ENCODE results near the gene OCA2.

Gene OCA2

DNA sequence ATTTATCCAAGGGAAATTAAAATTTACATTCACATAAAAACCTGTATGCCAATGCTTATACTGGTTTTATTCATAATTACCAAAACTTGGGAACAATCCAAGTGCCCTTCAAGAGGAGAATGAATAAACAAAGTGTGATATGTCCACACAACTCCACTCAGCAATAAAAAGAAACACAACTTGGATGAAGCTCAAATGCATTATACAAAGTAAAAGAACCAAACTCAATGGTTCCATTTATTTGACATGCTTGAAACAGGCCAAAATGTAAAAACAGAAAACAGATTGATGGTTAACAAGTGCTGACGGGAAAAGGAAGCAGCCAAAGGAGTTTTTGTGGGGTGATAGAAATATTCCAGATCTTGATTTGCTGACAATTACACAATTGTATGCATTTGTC lies 23.5 kb downstream of the OCA2 start:
- DNase-seq: no peak

DNA sequence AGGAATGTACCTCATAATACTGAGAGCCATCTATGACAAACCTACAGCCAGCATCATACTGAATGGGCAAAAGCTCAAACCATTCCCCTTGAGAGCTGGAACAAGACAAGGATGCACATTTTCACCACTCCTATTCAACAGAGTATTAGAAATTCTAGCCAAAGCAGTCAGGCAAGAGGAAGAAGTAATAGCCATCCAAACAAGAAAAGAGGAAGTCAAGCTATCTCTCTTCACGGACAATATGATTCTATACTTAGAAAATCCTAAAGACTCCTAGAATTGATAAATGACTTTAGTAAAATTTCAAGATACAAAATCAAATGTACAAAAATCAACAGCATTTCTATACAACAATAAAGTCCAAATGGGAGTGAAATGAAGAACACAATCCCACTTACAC lies 30.2 kb downstream of the OCA2 start:
- DNase-seq: no peak

DNA sequence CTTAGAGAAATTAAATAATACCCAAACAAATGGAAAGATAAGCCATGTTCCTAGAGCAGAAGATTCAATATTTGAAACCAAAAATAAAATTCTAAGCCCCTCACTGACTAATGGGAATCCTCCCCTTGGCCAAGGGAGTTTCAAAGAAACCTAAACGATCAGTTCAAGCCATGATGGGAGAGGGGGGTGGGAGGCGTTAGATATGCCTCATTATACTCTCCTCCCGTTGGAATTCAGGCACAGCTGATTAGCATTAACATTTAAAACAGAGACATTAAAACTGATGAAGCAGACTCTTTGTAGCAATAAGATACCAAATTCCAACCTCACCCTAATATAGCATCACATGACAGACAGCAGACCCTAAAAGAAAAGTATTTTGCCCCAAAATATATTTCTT lies 32.9 kb downstream of the OCA2 start:
- DNase-seq: no peak

DNA sequence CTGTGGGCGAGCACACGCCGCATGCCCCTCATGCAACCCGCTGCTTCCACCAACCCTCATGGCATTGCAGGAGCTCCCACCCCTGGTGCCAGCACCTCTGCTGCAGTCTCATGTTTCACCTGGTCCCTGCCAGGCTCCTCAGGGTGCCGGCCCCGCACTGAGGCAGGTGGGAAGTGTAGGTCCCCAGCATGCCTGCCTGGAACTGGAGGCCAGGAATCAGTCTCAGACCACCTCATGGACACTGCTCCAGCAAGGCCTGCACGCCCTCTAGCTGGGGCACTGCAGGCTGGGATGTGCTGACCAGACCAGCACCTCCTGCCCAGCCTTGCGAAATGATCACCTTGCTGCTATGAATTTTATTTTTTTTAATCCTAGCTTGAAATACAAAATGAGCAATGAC lies 39.1 kb downstream of the OCA2 start:
- no peak for DNase-seq

DNA sequence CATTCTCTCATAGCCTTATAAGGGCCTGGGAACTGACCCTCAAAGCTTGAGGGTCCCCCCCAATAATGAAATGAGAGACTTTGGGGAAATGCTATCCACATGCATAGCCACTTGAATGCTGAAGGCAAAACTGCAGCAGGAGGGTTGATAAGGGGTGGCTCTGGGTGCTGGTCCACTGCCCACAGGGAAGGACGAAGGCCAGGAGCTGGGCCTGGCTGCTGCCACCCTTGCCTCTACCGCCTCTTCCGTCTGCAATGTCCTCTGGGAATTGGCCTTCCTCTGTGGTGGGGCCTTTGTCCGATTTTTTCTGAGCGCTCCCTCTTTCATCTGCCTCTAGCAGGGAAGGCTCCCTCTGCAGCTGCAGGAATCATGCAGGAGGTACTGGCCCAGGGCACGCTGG lies 41.0 kb downstream of the OCA2 start:
- no peak for DNase-seq

DNA sequence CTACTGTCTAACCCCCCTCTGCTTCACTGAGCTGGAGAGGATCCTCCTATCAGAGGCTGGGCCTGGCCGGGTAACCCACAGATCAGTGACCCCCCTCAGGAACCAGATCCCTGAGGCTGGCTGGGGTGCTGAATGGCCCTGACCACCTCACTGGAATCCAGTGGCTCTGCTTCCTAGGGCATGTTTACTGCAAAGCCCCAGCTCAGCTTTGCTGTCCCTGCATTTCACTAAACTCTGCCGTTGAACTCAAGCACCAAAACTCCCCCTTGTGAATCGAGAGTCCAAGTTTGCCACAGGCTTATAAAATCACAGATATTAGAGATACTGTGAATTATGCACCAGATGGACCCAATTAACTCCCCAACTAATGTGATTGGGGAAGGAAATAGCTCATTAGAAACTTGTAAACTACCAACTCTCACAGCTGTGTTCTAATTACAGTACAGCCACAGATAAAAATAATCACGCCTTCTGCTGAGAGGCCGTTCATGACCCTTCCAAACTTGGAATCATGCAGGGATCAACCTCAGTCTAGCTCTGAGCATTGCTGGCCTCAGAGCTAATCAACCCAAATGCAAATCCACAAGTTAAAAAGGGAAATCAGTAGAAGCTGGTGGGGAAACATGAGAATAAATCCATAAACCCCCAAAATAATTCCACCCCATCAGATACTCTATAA lies 47.0 kb downstream of the OCA2 start:
- no peak for DNase-seq

DNA sequence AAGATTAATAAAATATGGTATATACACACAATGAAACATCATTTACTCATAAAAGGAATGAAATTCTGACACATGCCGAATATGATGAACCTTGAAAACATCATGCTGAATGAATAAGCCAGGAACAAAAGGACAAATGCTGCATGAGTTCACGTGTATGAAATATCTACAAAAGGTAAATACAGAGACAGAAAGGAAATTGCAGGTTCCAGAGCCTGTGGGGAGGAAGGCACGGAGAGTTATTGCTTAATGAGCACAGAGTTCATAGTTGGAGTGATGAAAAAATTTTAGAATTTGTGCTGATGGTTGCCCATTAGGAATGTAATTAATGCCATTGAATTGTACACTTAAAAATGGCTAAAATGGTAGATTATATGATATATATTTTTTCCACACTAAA lies 49.5 kb downstream of the OCA2 start:
- no peak for DNase-seq

DNA sequence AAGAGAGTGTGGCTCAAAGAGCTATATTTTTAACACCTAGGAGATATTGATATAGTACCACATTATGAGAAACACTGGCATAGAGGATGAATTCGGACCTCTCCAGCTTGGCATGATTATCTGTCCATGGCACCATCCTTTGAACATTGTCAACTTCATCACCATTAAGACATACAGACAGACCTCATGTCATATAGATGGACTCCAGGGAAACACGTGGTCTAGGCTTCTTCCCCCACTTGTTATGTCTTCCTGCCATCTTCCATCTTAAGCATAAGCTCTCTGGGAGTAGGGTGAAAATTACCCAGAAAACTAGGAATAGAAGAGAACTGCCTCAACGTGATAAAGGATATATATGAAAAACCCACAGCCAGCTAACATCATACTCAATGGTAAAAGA lies 51.8 kb downstream of the OCA2 start:
- no peak for DNase-seq

DNA sequence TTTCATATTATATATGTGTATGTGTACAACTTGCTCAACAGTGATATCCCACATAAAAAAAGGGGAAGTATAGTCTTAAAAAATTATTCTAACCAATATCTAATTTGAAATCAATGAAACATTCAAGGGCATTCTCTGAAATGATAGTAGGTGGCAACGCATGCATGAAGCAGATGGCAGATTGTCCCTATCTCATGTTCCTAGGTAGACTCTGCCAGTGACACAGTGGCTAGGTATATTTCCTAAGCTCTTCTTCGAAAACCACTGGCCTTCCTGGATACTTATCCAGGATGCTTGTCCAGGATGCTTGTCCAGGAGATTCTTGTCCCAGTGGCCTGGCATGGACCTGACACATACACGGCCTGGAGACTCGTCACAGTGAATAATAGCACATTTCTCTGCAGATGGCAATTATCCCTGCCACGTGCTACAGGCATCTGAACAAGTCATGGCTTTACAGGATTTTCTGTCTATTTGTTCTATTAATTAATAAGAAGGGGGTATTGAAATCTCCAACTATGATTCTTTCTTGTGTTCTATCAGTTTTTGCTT lies 54.9 kb downstream of the OCA2 start:
- no peak for DNase-seq

DNA sequence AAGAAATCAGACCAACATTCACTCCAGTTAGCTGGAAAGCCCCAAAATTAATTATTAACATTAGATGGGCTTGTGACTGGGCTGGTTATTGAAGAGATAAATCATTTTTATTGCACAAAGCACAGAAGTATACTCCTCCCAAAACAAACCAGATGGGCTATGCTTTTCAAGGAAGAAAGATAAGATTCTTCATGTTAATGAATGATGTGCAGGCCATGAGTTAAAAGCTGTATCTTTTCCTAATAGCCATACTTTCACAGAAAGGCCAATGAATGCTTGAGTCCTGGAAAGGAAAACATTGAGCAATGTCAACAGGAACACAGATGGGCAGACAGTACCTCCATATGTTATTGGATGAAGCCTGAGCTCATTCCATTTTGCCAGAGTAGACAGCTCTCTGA lies 55.4 kb downstream of the OCA2 start:
- no peak for DNase-seq

DNA sequence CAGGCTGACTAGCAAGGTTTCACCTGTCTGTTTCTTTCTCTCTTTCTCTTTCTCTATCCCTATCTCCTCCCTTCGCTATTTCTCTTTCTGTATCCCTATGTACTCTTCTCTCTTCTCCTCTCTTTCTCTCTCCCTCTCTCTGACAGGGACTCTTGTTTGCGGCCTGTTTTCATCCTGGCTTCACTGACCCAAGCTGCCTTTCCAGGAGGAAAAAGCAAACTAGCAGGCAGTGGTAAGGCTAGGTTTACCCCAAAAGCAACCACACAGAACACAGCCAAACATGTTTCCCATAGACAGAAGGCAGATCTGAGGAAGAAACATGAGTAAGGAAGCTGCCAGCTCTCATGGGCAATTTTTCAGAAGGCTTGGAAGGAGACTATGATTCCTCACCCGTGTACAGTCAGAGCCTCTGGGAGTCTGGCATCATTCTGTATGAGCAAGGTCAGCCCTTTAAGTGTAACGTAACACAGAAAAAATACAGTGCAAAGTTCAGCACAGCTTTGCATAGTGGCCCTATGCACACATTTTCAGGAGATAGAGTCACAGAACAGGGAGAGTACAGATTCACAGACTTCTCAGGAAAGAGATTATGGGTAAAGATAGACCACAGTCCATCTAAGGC lies 61.0 kb downstream of the OCA2 start:
- DNase-seq: no peak

DNA sequence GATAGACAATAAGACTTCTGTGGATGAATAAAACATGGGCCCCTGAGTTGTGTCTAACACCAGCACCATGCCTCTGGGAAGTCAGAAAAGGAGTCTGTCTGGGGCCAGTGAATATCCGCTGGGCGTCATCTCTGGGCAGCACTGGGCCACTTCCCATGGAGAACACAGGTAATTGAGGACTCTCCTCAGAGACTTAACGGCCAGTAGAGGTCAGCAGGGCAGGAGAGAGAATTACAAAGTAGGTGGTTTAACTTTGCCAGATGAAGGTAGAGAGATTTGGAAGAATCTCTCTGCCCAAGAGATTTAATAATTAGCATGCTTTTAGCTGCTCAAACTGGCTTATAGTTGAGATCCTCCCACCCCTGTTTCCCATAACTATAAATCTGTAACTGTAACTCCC lies 65.7 kb downstream of the OCA2 start:
- no peak for DNase-seq

DNA sequence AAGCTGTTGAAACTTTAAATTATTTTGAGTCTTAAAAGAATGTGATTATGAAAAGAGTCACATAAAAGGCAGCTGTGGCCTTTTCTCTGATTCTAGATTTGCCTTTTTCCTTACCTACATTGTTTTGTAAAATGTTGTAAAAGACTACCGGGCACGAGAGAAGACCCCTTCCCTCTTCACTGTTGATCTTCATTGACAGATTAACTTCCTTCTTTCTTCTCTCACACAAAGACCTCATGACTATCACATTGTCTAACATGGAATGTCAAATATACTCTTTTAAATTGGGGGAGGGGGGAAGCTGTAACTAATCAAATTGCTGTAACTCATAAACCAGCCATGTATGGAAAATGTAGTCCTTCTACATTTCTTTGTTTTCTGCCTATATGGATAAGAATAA lies 68.3 kb downstream of the OCA2 start:
- no peak for DNase-seq

DNA sequence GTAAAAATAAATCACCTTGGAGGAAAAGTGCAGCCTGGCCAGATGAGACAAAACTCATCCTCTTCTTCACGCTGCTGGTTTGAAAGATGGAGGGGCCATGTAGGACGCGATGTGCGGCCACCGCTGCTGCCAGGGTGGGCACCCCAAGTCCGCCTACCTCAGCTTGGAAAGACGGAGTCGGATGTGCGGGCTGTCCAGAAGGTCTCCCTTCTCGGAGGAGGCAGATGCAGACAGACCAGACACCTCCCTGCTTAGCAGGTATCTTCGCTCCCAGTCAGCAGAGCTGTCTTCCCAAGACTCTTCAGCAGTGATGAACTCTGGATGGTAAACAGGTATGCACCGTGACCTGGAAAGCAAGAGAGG lies 71.4 kb downstream of the OCA2 start:
- no peak for DNase-seq

DNA sequence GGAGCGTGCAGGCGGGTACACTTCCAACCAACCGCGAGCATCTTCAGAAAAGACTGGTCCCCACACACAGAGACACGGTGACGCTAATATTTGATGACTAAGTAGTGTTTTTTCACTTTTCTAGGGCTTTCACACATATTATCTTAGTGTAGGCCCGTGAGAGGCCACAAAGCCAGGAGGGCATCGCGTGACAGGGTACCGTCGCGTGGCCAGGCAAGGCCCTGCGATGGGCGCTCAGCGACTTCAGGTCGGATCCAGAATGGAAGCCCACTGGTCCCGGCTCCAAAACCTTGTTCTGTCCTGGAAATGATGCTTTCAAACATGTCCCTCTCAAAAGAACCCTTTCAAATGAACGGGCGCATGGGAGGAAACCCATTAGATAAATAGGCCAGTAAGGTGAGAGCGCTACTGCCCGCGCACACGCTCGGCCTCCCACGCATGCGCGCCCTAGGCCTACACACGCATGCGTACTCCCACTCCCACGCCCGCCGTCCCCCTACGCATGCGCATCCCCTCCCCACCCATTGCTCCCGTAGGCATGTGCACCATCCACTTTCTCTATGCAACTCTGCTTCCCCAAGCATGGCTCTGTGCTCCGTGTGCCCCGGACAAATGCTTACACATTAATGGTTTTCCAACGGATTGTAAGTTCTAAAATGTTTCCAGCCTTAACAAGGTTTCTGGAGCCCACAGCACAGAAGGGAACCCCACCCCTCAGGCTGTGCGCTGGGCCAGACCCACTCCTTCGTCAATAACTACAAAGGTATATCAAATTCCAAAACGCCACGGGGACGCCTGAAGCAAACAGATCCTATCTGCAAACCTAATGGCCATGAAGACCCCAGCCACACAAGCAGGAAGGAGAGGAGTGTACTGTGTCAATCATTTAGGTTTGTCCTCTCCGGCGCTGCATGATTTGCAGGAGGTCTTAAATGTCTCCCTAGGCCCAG lies 72.1 kb downstream of the OCA2 start:
- DNase-seq: no peak

DNA sequence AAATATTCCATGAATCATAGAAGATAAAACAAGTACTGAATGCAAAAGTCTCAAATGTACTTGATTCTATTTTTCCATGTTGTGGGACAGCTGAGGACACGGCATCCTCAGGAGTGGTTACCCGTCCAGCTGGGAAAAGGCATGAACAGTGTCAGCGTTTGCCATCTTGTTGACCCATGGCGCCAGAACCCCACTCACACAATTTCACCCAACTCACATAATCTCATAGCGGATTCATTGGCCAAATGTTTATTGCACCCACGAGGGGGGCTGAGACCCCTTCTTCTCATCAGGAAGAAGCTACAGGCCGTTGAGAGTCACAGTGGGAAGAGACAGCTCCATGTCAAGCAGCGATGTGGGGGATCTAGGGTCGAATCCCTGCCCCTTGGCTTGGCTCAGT lies 72.9 kb downstream of the OCA2 start:
- no peak for DNase-seq

DNA sequence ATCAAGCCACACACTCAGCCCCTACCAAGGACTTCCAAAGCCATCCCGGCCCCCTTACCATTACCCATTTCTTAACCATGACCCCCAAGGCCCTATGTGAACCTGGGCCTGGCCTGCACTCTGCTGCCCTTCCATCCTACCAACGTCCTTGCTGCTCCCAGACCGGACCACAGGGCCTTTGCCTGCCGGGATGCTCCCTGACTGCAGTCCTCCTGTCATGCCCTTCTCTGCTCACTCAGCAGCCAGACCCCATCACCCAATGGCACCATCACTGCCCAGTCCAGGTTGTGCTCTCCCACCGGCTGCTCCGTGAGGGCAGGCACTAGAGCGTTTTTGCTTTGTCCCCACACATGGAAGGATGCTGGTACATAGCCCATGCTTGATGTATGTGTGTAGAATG lies 73.7 kb downstream of the OCA2 start:
- DNase-seq: no peak

DNA sequence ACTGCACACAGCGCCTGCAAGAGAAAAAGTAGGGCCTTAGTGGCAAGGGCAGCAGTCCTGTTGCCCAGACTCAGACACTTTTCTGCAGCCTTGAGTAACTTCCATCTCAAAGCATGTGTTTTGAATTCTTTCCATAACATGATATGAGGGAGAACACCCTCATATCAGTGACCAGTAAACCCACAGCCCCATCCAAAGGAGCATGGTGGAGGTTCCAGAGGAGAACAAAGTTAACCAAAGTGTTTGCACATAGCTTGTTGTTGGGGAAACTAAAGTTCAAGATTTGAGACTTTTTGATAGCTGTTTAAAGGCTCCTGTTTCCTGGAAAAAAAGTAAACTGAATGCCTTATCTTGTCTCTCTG lies 74.2 kb downstream of the OCA2 start:
- DNase-seq: no peak

DNA sequence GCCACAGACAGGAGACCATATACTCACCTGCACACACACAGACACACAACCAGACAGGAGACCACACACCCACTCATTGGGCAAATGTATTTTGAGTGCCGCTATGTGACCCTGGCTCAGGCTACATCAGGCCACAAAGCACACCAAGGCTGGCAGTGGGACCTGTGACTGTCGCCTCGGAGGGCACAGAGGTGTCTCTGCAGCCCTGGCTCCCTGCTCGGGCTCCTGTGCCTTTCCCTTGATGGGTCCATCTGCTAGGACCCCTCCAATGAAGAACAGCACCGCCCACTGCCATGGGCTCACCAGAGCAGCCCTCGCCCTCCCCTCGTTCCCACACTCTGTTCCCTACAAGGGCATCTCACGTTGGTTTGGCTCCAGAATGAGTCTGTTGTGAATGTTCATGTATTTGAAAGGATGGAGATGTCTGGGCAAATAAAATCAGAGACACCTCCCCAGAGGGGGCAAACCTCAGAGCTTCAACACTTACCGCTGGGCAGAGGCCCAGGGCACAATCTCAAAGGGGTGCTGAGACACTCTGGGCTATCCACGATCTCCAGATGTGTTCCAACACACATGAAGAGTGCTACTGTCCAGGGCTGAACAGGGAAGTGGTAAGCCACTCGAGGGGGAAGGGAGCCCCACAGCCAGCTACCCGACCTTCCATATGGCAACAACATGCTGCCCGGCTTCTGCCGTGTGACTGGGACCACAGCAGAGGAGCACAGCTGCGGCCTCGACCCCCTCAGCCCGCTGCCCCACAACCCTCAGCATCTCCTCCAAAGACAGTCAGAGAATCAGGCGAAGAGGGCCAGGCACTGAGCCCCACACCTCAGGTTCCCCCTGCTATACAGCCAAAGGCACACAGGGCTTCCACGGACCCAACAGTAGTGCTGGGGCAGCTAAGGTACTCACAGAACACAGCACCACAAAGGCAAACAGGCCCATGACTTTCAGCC lies 74.9 kb downstream of the OCA2 start:
- DNase-seq: no peak

DNA sequence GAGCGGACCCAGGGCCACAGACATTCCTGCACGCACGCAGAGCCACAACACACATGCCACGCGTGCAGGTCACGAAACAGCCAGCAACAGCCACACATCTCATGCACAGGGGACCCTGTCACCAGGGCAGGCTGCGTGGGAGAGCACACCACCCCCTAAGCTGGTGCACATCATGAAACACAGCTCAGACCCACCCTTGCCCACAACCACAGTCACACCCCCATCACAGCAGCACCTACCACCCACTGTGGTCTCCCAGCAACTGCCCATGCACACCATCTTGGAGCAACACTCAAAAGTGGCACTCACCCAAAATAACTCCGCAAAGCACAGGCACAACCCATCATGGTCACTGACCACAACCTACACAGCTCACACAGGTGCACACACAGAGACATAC lies 75.7 kb downstream of the OCA2 start:
- DNase-seq: no peak

DNA sequence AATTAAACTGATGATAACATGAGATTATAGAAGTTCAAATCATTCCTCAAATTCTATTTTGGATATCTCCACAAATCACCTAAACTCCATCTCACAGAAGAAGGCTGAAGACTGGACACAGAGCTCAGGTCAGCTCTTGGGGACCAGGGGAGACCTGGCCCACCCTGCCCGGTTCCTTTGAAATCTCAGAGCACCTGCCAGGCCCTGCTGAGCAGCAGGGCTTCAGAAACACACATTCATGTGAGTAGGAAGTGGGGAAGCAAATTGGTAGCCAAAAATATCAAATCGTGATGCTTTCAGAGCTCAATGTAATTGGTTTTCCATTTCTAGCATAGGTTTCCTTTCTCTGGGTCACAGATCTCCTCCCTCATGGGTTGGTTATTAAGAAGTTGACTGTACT lies 76.2 kb downstream of the OCA2 start:
- no peak for DNase-seq

DNA sequence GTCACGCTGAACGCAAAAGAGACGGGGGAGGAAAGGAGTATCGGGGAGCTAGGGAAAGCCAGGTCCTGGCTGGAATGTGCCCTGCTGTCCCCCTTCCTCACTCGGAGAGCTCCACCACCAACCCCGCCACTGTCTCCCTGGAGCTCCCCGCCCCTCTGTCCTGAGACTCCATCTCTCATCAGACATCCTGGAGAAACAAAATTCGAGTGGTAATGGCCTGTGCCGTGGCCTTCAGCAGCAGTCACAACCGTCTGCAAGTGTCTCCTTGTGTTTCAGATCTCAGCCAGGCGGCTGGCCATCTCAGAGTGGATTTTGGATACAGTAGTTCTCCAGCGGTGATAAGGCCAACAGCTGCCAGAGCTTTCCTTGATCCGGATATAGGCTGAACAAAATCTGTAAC lies 76.9 kb downstream of the OCA2 start:
- no peak for DNase-seq

All from suppressor macrophage treated with lipopolysaccharide for 4 hours (primary cell).